HG02840 (cell line): ENCODE data around the gene TTC16.

Experiments used
- ATAC-seq: cut with Tn5 transposase; IDR thresholded peaks from one replicate; pipeline ENCODE4 v1.9.1; 2021; ENCODE audit warnings: mild to moderate bottlenecking, moderate library complexity, moderate number of reproducible peaks; ENCODE audit not compliant: unreplicated experiment, low FRiP score

The TTC16 gene

GRCh38 chr9:127716412-127716811 is 533 bp downstream of the TTC16 start:
- ATAC-seq = no peak

- ATAC-seq = no peak
Observed at GRCh38 chr9:127717766-127718165, 1.9 kb downstream of the TTC16 start.

DNA sequence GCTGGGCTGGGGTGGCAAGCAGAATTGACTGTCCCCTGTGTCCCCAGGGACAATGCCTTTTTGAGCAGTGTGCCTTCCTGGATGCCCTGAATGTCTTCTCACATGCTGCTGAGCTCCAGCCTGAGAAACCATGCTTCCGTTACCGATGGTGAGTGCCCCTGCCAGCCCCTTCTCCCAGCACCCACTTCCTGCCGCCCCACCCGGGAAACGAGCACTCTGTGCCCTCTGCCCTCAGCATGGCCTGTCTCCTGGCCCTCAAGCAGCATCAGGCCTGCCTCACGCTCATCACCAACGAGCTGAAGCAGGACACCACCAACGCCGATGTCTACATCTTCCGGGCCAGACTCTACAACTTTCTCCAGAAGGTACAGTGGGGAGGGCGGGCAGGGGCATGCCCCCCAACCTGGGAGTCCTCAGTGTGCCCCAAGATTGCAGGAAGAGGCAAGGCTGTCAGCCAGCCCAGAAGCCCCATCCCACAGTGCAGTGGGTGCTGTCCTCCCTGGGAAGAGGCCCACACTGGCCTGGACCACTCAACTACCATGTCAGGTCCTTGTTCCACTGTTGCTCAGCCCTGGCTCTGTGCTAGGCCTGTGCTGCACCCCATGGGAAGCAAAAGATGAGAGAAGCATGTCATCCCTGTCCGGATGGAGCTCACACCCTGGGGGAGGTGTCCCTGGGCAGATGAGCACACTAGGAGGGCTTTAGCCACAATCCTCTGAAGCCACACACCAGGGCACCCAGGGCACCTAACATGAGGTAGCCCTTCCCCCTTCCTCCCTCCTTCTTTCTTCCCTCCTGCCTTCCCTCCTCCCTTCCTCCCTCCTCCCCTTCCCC is 4.4 kb downstream of the TTC16 start:
- no peak for ATAC-seq

- no peak for ATAC-seq
Observed at GRCh38 chr9:127720865-127721227, 5.0 kb downstream of the TTC16 start.

GRCh38 chr9:127721391-127721821 is 5.5 kb downstream of the TTC16 start:
- no peak for ATAC-seq

DNA sequence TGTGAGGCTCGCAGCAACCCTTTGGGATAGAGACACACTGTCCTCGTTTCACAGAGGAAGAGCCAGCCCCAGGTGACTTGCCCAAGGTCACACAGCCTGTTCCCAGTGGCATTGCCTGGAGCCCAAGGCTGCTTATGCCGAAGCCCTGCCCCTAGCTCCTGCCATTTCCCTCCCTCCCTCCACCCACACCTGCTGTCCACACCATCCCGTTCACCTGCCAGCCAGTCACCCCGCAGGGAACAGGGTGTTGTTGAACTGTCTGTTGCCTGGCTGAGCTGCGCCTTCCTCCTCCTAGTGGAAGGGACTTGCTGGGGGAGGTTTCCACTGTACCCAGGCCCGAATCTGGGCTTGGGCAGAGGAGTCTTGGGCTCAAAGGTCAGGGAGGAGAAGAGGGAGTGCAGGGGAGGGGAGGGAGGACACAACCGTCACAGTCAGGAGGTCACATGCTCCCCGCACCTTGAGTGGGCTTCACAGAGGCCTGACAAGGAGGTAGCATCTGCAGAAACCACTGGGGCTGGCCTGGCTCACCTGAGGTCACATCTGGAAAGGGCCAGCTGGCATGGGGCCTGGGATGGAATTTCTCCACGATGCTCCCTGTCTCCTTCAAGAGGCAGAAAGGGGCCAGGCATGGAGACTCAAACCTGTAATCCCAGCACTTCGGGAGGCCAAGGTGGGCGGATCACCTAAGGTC is 6.3 kb downstream of the TTC16 start:
- no peak for ATAC-seq

DNA sequence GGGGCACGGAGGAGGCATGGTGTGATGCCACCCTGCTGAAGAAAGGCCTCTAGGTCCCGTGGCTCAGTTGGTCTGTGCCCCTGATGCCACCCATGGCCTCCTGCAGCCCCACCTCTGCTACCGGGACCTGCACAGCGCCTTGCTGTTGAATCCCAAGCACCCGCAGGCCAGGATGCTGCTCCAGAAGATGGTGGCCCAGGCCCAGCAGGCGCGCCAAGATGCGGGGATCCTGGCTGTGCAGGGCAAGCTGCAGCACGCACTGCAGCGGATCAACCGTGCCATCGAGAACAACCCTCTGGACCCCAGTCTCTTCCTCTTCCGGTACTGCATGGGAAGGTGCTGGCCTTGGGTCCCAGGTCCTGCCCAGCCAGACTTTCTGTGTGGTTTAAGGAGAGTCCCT is 7.1 kb downstream of the TTC16 start:
- ATAC-seq = no peak

- ATAC-seq = no peak
Observed at GRCh38 chr9:127723444-127723843, 7.6 kb downstream of the TTC16 start.

GRCh38 chr9:127724012-127724411 is 8.1 kb downstream of the TTC16 start:
- no peak for ATAC-seq

DNA sequence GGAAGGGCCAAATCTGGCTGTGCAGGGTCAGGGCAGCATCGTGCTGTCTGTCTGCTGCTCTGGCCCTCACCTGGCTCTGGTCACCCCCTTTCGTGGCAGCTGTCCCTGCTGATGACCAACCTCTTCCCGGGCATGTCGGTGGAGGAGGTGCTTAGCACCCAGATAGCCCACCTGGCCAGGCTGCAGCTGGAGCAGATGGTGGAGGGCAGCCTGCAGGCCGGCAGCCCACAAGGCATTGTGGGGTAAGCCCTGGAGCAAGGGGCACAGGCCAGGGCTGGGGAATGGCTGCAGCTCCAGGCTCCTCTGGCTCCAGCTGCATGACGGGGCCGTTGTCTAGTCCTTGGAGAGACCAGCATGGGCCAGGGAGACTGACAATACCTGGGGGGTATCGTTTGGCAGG is 11.0 kb downstream of the TTC16 start:
- ATAC-seq = no peak

GRCh38 chr9:127728808-127729207 is 12.9 kb downstream of the TTC16 start:
- ATAC-seq = no peak

DNA sequence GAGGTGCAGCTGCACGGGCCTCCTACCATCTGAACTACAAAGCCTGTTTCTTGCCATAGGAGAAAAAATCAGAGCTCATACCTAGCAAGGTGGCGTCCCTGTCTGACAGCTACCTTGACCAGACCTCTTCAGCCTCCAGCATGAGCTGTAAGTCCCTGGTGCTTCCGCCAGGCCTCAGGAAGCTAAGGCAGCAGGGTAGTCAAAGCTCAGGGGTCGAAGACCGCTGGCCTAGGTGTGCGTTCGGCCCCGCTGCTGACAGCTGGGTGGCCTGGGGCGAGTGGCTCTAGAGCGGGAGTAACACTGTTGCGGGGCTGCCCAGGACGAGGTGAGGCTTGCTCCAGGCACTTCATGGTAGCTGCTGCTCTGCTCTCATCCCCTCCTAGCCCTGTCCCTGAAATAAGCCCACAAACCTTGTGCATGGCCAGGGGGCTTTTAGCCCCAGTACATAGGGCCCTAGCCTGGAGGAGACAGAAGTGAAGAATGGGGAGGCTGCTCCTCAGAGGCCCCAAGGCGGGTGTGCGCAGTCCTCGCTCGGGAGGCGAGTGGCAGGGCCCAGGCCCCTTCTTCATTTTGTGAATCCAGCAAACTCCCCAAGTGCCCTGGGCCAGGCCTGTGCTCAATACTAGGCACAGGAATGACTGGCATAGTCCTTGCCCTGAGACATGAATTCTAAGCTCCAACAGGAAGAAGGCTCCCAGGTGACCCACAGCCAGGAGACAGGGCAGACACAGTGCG is 13.8 kb downstream of the TTC16 start:
- no peak for ATAC-seq

- no peak for ATAC-seq
Observed at GRCh38 chr9:127730262-127730661, 14.4 kb downstream of the TTC16 start.

GRCh38 chr9:127730799-127731410 is 15.0 kb downstream of the TTC16 start:
- no peak for ATAC-seq

DNA sequence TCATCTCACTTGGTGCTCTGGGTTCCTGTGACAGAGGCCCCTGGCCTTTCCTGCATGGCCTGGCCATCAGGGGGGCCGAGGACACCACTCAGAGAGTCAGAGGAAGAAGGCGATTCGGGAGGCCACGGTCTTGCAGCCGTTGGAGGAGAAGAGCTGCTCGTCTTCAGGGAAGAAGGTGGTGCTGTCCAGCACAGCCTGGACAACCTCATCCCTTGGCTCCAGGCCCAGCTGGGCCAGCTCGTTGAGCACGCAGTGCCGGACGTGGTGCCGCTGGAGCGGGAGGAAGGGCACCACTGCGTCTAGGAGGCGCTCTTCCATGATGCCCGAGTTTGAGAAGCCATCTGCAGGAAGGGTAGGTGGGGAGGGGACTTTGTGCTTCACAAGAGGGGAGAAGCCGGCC is 16.1 kb downstream of the TTC16 start:
- no peak for ATAC-seq

DNA sequence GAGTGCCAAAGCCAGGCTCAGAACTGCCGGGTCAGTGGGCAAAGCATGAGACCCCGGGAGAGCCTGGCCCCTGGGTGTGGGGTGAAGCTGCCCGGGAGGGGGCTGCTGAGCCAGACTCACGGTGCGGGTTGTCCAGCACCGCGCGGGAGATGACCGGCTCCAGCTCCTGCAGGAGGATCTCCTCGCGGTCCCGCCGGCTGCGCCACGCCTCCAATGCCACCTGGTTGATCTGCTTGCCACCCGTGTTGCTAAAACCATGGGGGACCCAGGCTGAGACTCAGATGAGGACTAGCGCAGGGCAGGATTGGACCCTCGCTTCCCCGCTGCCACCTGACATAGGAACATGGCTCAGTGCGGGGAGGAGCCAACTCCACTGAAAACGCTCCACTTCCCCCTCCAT is 16.6 kb downstream of the TTC16 start:
- ATAC-seq = no peak

DNA sequence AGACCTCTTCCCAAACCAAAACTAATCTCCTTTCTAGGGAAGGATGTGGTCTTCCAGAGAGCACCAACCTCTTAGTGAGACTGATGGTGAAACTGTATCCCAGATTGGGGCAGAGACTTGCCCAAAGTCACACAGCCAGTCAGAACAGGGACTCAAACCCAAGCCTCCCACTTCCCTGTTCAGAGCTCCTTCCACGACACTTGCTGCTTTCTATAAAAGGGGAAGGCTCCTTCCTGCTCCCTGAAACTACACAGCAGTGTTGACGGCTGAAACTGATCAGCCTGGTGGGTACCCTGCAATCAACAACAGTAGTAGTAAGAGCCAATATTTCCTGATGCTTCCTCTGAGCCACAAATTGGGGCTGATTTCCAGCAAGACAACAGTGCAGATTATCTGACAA is 17.7 kb downstream of the TTC16 start:
- ATAC-seq = no peak

DNA sequence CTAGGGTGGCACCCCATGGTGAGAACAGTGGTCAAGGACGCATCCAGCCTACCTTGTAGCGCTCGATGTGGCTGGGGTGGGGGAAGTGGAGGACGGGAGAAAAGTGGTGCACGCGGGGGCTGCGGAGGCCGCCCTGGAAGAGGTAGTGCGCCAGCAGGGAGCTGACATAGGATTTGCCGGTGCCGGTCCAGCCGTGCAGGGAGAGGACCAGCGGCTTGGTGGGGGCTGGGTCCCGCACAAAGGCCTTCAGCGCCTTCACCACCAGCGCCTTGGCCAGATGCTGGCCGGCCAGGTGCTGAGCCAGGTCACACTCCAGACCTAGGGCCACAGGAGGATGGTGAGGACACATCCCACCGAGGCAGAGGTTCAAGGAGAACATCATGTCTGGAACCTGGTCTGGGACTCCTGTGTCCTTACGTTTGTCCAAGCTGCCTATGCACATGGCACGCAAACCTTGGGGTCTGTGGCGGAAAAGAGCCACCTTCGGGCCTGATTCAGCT is 18.4 kb downstream of the TTC16 start:
- no peak for ATAC-seq

DNA sequence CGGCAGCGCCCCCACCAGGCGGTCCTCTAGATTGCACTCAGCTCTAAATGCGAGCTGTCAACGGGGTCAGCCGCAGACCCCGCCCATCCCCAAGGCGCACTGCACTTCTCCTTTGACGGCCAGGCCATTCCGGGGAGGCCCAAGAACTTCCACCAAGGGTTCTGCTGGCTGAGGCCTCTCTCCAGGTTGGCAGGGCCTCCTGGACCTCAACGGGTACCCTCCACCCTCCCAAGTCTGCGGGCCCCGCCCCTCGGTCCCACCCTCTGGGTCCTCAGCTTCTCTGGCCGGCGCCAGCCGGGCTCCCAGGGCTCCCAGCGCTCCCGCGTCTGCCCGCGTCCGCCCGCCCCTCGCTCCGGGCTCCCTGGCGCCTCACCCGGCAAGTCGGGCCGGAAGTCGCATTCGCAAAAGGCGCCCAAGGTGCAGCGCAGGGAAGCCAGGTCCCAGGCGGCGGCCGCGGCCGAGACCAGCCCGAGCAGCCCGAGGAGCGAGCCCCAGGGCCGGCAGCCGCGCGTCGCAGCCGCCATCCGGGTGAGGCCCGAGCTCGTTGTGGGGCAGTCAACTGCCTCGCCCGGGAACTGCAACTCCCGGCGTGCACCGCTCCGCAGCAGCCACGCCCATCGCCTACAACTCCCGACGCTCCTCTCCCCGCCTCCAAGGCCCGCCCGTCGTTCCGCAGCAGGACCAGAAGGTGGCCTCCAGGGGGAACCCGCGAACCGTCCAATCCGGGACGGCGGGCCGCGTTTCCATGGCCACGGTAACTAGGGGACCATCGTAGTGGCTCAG is 19.1 kb downstream of the TTC16 start, which contains the start of gene TOR2A:
TOR2A (minus strand) TSS at position 548 of the 783 bp plus-strand sequence; CDS start at position 524, 24 bp downstream.
- peak; percentile 82 for ATAC-seq
